NCI-H187 (cell line): ENCODE measurements around the gene KSR2.

ENCODE experiments used
- DNase-seq, 2 experiments: peaks; one replicate each; lab custom pipeline; 2025; lab: John Stamatoyannopoulos, UW

The KSR2 gene

GRCh38 chr12:117629454-117629853 is 339.3 kb downstream of the KSR2 start:
- no peak for DNase-seq

- peak; percentile 55 to 74 for DNase-seq
Observed at GRCh38 chr12:117628711-117629110, 340.1 kb downstream of the KSR2 start.

- DNase-seq, result no peak
Observed at GRCh38 chr12:117622741-117623140, 346.0 kb downstream of the KSR2 start.

GRCh38 chr12:117622087-117622486 is 346.7 kb downstream of the KSR2 start:
- no peak for DNase-seq

- no peak for DNase-seq
Observed at GRCh38 chr12:117607778-117608177, 361.0 kb downstream of the KSR2 start.

- no peak for DNase-seq
Observed at GRCh38 chr12:117606945-117607344, 361.8 kb downstream of the KSR2 start.

- no peak for DNase-seq
Observed at GRCh38 chr12:117606024-117606423, 362.8 kb downstream of the KSR2 start.

DNA sequence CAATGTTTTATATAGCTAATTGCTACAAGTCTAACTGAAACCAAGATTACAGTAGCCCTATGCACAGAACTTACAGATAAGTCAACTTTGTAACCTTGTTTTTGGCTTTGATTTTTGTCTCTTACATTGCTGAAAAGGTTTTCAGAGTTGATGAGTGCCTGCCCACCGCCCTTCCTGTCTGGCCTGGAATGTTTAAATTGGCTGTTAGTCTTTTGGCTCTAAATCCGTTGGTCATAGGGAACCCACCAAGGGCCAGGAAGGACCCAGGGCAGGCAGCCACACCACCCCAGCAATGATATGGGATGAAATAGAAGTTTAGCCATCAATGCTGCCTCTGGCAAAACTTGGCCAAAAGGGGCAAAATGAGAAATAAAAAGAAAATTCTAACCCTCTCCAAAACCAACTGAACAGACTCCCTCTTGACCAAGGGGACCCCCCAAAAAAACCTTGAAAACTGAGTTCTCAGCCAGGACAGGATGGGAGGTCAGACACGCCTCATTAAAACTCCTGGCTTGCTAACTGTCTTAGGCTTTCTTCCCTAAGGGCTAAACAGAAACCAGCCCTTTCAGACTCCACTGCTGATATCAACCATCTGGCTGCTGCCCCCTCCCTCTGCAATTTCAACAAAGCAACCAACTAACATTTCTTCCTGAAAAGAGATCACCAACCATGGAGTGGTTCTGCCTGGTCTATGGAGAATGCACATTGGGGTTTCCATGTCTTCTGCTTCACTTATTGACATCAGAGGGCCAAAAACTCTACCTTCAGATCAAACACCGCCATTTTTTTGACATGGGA is 365.3 kb downstream of the KSR2 start:
- DNase-seq, result no peak

DNA sequence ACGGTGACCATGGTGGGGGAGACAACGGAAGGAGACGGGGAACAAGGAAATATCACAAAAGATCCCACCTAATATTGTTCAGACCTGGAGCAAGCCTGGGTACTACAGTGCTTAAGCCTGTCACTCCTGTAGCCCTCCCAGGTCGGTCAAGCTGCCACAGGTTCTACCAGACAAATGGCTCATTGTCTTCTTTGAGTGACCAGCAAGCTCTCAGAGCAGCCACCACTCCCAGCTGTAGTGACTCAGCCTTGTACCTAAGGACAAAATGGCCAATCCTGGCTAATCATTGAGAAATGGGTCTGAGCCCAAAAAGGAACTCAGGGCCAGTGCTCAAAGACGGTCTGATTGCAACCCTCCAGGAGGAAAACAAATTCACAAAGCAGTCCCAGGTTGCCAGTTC is 368.9 kb downstream of the KSR2 start:
- DNase-seq, result no peak

GRCh38 chr12:117596968-117597367 is 371.8 kb downstream of the KSR2 start:
- DNase-seq, result peak; percentile 17 to 21

DNA sequence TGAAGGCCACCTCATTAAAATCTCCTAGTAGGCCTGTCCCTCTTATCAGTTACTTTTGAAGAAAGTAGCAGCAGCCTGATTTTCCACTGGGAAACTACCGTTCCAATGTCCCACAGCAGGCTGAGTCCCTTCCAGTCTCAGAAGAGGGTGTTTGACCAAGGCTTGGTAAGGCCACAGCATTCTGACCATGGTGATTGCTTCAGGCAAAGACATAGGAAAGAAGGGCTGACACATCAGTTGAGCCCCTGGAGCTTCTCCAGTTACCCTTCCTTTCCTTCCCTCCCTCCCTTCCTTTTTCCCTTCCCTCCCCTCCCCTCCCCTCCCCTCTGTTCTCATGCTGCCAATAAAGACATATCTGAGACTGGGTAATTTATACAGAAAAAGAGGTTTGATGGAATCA is 373.0 kb downstream of the KSR2 start:
- DNase-seq, result no peak

DNA sequence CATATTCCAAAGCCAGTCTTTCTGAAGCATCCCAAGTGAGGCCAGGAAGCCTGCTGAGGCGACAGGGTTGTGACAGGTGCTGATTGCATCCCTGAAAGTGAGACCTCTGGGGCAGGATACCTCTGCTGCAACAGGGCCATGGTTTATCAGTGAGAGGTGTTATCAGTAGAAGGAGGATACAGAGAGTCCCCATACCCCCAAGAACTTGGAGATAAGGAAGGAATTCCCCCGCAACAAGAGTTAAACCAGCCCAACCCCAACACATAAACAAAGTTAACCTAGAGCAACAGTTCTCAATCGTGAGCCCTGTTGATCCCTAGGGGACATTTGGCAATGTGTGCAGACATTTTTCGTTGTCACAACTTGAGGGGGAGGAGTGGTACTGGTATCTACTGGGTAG is 374.3 kb downstream of the KSR2 start:
- no peak for DNase-seq

GRCh38 chr12:117593815-117594400 is 374.9 kb downstream of the KSR2 start:
- DNase-seq, result no peak

DNA sequence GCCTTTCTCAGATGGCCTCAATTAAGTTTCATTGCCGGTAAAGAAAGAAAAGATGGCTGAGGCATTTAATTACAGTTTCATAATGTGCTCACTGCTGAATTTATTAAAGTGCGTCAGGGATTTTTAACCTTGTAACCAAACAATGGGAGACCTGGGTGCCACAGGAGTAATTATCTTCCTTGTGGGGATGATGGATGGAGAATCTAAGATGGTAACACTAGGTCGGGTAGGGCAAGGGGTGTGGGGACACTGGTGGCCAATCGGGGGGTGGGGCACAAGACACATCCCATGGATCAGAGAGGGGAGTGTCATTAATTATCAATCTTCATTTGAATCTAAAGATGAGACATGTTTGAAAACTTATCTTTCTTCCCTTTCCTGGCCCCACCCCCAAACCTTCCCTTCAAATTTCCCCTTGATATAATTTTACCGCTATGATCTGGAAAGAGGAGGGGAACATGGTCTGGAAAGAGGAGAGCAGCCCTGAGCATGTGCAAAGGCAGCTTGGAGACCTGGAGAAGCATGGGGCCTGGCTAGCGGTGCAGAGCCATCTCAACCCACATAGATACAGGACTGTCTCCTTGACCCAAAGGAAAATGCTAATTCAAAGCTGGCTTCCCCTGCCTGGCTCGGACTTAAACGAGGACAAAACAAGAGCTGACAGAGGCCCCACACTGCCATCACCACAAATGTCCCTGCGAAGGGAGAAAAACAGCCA is 376.0 kb downstream of the KSR2 start:
- DNase-seq, result no peak

- DNase-seq, result no peak
Observed at GRCh38 chr12:117590999-117591398, 377.8 kb downstream of the KSR2 start.

- no peak for DNase-seq
Observed at GRCh38 chr12:117590386-117590785, 378.4 kb downstream of the KSR2 start.

- no peak for DNase-seq
Observed at GRCh38 chr12:117589021-117589420, 379.8 kb downstream of the KSR2 start.

- DNase-seq, result peak; percentile 56 to 67
Observed at GRCh38 chr12:117587631-117588287, 381.0 kb downstream of the KSR2 start.

DNA sequence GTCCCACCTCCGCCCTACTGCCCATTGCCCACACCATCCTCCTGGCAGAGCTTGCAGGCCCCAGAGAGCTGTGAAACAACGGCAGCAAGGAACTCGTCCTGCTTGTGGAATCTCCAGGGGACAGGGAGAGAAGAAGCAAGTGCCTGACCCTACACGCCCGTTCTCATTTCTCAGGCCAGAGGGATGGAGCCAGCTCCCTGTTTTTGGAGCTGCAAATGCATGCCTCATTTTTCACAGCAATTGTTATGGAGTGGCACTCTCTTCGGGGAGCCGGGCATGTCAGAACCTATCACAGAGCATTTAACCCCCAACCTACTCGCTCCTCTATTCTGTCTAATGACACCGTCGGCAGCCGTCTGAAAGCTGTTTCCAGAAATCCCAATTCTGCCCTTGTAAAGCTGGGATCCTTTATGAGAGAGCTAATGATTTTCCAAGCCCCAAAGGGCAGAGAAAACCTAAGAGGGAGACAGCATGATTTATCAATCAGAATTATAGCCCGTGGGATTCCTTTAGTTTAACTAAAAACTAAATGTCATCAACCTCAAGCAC is 385.0 kb downstream of the KSR2 start:
- peak; percentile 36 to 77 for DNase-seq

- DNase-seq, result no peak
Observed at GRCh38 chr12:117583092-117583491, 385.7 kb downstream of the KSR2 start.

DNA sequence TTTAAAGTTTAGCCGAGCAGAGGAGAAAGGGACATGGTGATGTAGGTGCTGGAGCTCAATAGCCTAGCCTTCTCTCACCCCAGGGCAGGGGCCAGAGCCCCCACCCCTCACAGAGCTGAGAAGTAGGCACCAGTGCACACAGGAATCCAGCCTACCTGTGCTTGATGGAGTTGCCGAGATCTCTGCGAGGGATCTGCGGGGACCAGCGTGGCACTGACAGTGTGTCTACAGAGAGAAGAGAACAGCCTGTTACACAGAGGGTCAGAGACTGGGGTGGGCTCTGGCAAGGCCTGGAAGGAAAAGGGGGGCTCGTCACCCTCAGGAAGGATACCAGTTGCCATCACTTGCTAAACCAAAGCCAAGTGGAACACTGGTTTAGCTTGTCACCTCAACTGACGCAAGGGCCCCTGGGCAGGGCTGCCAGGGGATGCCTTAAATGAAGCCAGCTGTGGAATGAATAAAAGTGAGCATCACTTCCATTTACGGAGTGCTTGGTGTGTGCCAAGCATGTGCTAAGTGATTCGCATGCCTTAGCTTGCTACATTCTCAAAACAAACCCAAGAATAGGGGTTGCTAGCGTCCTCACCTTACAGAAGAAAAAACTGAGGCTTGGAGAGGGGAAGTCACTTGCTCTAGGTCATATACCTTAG is 386.5 kb downstream of the KSR2 start:
- no peak for DNase-seq

DNA sequence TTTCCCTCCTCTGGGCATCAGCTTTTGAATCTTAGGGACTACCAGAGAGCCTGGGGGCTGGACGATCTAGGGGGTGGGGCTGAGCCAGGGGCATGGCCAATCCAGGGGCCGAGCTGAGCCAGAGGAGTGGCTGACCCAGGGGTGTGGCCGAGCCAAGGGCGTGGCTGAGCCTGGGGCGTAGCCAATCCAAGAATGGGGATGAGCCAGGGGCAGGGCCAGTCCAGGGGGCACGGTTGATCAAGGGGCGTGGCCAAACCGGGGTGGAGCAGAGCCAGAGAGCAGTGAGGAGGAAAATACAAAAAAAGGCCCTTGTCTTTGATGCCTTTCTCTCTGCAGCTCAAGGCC is 388.1 kb downstream of the KSR2 start:
- peak; percentile 39 to 51 for DNase-seq
